RPMI8226 (cell line): ENCODE measurements around the gene SSR1.

Experiments
- DNase-seq: peaks from one replicate; pipeline ENCODE4 v3.0.0-alpha.2; 2015

SSR1 gene

DNA sequence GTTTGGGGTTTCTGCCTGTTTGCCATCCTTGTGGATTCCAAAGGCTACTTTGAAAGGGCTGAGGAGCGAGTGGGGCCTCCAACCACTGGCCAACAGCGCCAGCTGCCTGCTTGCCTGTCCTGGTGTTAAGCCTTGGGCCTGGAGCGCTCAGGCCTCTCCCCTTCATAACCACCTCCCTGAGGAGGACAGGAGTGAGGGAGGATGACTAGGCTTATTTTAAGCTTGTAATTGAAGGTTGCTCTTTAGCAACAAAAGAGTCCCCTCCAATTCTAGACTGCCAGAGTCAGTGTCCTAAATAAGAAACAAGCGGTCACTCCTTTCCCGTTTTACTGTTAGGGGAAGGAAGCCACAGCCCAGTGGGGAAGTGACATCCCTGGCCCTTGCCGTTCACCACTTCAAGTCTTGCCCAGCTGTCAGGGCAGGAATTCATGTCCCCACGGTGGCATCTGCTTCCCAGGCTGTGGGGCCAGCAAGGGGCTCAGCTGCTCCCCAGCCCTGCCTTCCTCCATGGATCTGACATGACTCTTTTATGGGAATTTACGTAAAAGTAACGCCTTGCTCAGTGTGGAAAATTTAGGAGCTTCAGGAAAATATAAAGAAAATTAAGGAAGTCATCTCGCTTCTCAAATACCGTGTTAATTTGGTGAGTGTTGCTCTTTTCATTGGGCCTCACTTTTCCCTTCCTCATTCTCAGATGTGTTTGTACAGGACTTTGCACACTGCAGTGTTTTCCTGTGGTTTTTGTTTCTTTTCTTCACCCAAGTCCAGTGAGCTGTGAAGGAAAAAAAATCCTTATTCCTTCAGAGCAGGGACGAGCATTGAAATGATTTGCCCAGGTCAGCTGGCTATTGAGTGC, 57.8 kb downstream of the SSR1 start:
- DNase-seq: no peak

DNA sequence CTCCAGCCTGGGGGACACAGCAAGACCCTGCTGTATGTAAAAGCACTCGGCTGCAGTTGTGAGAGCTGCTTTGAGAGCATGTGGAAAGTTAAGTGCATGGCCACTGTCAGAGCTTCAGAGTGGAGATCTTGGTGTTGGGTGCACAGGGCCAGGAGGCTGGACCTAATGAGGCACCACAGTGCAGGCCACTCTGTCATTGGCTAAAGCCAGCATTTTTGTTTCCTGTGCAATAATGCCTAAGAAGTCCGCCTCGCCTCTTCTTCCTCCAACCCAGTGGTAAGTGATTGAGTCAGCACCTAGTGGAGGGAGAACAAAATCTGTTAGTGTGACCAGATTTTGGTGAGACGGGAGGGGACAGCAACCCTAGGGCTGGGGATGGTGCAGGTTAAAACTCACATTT, 60.6 kb downstream of the SSR1 start:
- no peak for DNase-seq

GRCh38 chr6:7251646-7252260, 61.2 kb downstream of the SSR1 start:
- no peak for DNase-seq

- no peak for DNase-seq
Measured at GRCh38 chr6:7250812-7251211, 62.2 kb downstream of the SSR1 start.

DNA sequence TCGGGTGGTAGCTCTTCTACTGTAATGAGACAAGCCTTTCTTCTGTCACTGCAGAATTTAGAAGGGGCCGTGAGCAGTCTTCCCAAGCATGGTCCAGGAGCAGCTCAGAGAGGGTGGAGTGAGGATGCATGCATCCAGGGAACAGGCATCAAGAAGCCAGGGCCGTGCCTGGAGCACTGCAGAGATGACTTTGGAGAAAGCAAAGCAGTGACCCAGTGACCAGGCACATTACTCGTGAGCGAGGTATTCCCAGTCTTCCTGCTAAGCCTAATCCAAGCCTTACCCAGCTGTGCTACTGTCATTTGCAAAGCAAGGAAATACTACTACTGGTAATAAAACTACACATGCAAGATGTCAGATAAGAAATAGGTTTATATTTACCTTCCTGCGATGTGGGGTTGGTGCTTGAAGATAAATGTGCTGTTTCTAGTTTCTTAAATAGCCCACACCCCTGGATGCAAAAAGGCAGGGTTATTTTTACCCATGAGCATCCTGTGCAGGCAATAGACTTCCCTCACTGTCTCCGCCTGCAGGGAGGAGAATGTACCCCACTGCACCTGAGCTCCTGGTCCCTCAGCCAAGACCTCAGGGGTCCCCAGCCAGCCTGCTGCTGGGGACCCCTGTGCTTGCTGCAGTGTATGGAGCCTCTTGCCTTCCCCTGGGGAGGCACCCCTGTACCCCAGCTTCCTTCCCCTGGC, 62.9 kb downstream of the SSR1 start:
- DNase-seq: no peak

DNA sequence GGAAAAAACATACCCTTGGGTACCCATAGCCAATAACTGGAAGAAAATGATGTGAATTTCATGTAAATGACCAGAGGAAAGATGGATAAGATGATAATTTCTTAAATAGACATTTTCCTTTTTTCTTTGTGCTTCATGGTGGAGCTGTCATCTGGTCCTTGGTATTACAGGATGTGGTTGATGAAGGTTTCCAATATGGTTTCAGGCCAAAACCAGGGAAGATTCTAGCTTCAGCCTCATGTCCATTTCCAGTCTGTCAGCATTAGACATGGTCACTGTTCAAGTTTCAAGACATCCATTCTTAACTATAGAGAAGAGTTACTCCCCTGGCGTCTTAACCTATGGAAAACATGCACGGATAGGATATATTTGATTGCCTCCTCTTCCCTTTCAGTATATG, 63.6 kb downstream of the SSR1 start:
- DNase-seq: no peak

- no peak for DNase-seq
Measured at GRCh38 chr6:7247828-7248227, 65.2 kb downstream of the SSR1 start.

DNA sequence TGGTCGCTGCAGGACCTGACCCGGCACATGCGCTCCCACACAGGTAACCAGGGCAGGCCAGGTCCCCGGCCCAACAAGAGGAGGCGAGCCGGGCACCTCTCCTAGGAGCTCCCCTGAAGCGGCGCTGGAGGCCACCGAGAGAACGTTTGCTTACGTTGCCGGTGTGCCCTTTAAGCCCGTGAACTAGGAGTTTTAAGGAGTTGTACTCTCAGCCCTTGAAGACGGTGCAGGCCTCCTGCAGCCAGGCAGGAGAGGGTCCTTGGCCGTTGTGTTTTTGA, 65.9 kb downstream of the SSR1 start:
- DNase-seq: no peak

DNA sequence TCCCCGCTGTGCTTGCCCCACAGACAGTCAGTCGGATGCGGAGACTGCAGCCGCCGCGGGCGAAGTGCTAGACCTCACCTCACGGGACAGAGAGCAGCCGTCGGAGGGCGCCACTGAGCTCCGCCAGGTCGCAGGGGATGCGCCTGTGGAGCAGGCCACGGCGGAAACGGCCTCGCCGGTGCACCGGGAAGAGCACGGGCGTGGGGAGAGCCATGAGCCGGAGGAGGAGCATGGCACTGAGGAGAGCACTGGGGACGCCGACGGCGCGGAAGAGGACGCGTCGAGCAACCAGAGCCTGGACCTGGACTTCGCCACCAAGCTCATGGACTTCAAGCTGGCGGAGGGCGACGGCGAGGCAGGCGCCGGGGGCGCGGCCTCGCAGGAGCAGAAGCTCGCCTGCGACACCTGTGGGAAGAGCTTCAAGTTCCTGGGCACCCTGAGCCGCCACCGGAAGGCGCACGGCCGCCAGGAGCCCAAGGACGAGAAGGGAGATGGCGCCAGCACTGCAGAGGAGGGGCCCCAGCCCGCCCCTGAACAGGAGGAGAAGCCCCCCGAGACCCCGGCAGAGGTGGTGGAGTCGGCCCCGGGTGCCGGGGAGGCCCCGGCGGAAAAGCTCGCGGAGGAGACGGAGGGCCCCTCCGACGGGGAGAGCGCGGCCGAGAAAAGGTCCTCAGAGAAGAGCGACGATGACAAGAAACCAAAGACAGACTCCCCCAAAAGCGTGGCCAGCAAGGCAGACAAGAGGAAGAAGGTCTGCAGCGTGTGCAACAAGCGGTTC, 66.4 kb downstream of the SSR1 start:
- DNase-seq: no peak

- DNase-seq: no peak
Measured at GRCh38 chr6:7245668-7246393, 67.2 kb downstream of the SSR1 start.

DNA sequence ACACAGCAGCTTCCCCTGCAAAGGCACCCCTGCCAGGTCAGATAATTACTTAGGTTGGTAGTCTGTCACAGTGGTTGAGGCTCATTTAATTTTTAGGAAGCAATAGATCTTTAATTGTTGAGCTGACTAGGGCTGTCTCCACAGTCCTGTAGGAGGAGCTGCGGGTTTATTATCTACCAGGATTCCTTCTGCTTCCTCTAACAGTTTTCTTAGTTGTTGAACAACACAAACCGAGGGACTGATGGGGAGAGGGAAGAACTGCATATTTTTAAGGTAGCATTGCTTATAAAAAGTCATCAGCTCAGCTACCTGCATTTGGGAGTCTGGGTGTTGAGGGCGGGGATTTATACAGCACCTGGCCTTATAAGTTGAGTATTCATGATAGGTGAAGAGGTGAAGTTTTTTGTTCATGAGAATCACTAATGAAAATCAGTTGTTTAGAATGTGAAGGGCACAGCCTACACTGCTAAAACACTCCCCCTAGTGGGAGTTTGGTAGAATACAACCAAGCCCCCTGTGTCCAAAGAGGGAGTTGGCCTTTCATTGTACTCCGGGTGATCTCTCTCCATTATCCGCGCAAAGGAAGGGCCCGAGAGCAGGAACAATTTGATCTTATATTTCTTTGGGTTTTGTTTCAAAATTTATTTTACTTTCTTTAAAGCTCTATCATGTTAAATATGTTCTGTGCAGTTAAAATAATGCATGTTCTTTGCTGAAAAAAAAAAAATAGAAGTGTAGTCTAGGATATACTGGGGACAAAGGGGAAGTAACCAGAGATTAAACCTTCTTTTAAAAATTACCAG, 69.6 kb downstream of the SSR1 start:
- peak; percentile 83 for DNase-seq

DNA sequence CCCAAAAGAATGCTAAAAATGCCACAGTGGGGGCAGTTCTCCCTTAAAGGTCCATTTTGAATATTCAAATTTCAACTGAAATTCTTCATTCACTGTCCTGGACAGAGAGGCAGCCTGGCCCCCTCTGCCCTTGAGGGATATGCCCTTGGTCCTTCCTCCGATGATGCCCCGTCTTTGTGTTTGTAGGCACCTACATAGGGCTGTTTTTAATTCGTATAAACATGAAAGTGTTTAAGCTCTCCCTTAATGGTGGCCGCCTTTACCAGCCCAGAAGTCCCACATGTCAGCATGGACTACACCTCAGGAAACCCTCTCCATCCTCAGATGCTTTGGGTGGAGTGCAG, 70.2 kb downstream of the SSR1 start:
- no peak for DNase-seq

GRCh38 chr6:7241709-7242645, 71.0 kb downstream of the SSR1 start:
- peak; percentile 64 for DNase-seq

DNA sequence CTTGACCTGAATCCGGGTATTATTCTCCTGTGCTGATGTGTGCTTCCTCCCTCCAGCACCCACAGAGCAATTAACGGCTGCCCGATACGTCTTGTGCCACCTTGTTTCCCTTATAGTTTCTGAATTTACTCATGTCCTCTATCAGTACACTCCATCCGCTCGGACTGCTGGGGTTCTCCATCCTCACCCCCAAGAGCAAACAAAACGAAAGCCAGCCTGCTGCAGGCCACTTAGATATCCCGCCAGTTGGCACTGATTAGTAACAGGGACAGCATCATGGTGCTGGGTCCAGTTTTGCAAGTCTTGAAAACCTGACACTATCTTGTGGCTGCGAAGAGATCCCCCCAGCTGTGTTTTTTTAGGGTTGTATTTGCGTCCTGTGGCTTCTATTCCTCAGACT, 71.8 kb downstream of the SSR1 start:
- no peak for DNase-seq

DNA sequence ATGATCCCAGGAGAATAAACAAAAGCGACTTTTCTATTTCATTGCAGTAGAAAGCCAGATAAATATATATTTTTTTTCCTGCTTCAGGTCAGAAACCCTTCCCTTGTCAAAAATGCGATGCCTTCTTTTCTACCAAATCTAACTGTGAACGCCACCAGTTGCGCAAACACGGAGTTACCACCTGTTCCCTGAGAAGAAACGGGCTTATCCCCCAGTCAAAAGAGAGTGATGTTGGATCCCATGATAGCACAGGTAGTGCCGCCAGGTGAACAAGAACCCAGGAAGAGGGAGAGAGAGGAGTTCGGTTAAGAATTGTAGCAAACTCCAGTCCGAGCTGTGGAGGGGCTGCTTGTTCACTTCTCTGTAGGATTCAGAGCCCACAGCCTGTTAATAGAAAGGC, 72.6 kb downstream of the SSR1 start:
- no peak for DNase-seq

GRCh38 chr6:7239590-7239948, 73.4 kb downstream of the SSR1 start:
- DNase-seq: no peak

- DNase-seq: peak; percentile 93
Measured at GRCh38 chr6:7238900-7239589, 74.0 kb downstream of the SSR1 start.

GRCh38 chr6:7238526-7238899, 74.5 kb downstream of the SSR1 start:
- no peak for DNase-seq

GRCh38 chr6:7237653-7238188, 75.3 kb downstream of the SSR1 start:
- DNase-seq: no peak
